Uterus (tissue), 2 donors: ENCODE results near the gene SPDEF.

Experiments used
- POLR2A ChIP-seq, 2 donors: fragments of 450-650 bp; IDR thresholded peaks; one replicate each; pipeline ENCODE4 v1.6.1; 2016; ENCODE audit warnings: antibody characterized with exemption in 2 of 2, mild to moderate bottlenecking in 1 of 2, moderate library complexity in 1 of 2
- TF ChIP-seq, protein P1 (sequence below), 4 experiments: fragments of 200-600 bp in 2 of 4; fragments of 450-650 bp in 2 of 4; sonication (generic) in 2 of 4; IDR thresholded peaks; one replicate each; pipeline ENCODE4 v1.5.1; 2016 to 2019; ENCODE audit warnings: antibody characterized with exemption in 4 of 4, mild to moderate bottlenecking in 2 of 4, moderate library complexity in 1 of 4

GRCh38 chr6:34561227-34561530 is 5.0 kb upstream of the SPDEF start:
- TF ChIP-seq, protein P1, sequence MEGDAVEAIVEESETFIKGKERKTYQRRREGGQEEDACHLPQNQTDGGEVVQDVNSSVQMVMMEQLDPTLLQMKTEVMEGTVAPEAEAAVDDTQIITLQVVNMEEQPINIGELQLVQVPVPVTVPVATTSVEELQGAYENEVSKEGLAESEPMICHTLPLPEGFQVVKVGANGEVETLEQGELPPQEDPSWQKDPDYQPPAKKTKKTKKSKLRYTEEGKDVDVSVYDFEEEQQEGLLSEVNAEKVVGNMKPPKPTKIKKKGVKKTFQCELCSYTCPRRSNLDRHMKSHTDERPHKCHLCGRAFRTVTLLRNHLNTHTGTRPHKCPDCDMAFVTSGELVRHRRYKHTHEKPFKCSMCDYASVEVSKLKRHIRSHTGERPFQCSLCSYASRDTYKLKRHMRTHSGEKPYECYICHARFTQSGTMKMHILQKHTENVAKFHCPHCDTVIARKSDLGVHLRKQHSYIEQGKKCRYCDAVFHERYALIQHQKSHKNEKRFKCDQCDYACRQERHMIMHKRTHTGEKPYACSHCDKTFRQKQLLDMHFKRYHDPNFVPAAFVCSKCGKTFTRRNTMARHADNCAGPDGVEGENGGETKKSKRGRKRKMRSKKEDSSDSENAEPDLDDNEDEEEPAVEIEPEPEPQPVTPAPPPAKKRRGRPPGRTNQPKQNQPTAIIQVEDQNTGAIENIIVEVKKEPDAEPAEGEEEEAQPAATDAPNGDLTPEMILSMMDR (IDR thresholded peaks at IDR 0.05) = no peak
- TF ChIP-seq POLR2A (IDR thresholded peaks at IDR 0.05) = no peak
